H1 (cell line): Measurements from ENCODE around the gene REM2. TPM values are rescaled to one million over a fixed set of nuclear protein-coding genes. Genes with fewer than 3 reads are reported as not detected.

Source experiments
- CTCF ChIA-PET: fragments of 300-600 bp; sonication (Branson Sonifier 250); formaldehyde crosslinking; loops from one replicate; lab custom pipeline; 2021; ENCODE audit not compliant: partially characterized antibody; lab: Charles Lee
- POLR2A ChIA-PET: fragments of 300-600 bp; sonication (Branson Sonifier 250); formaldehyde crosslinking; loops from one replicate; lab custom pipeline; 2021; ENCODE audit warnings: inconsistent platforms; ENCODE audit not compliant: partially characterized antibody; lab: Charles Lee
- DNase-seq, 2 experiments: peaks; one replicate each; pipeline versions ENCODE4 v3.0.0 to v3.0.0-alpha.2; 2010 to 2022; ENCODE audit warnings: low spot score in 2 of 2, low read depth in 1 of 2, mixed read lengths in 1 of 2
- FAIRE-seq: peaks from 2 replicates; lab custom pipeline; 2011; peaks lifted over from hg19 to GRCh38; lab: Jason Lieb, UNC
- H2AFZ ChIP-seq: 2 replicates; pipeline ENCODE4 v1.8.1; 2012; ENCODE audit warnings: low read length, inconsistent platforms
- H2AK5ac ChIP-seq: 2 replicates; pipeline ENCODE4 v1.6.1; 2013; ENCODE audit warnings: low read depth, low read length
- H2BK120ac ChIP-seq: replicated peaks from 2 replicates; pipeline ENCODE3; 2013; ENCODE audit warnings: low read depth, low read length, inconsistent platforms
- H2BK12ac ChIP-seq: 2 replicates; pipeline ENCODE4 v1.6.1; 2013; ENCODE audit warnings: low read depth, low read length
- H2BK15ac ChIP-seq: 2 replicates; pipeline ENCODE4 v1.6.1; 2013; ENCODE audit warnings: low read length
- H2BK20ac ChIP-seq: 2 replicates; pipeline ENCODE4 v1.6.1; 2013; ENCODE audit warnings: low read length
- H2BK5ac ChIP-seq: 2 replicates; pipeline ENCODE4 v1.6.1; 2013; ENCODE audit warnings: low read depth, low read length
- H3K14ac ChIP-seq: 2 replicates; pipeline ENCODE4 v1.6.1; 2013; ENCODE audit warnings: inconsistent platforms; ENCODE audit not compliant: insufficient read length
- H3K18ac ChIP-seq: 2 replicates; pipeline ENCODE4 v1.6.1; 2013; ENCODE audit warnings: low read length; ENCODE audit errors: extremely low read depth
- H3K23ac ChIP-seq: 2 replicates; pipeline ENCODE4 v1.6.1; 2013; ENCODE audit warnings: inconsistent platforms; ENCODE audit not compliant: insufficient read length
- H3K23me2 ChIP-seq: 2 replicates; pipeline ENCODE4 v1.6.1; 2013; ENCODE audit warnings: low read depth, low read length
- H3K27ac ChIP-seq: 2 replicates; pipeline ENCODE4 v1.6.1; 2011; ENCODE audit warnings: low read depth, low read length, inconsistent platforms
- H3K27me3 ChIP-seq, 4 experiments: replicated peaks in 1 of 4; 1 replicate in 1 of 4; 2 replicates in 3 of 4; pipeline versions ENCODE4 v1.6.1 to v1.8.1; 2011 to 2013; ENCODE audit warnings: low read length in 3 of 4, mild to moderate bottlenecking in 3 of 4, inconsistent platforms in 2 of 4, mixed read lengths in 2 of 4, moderate library complexity in 1 of 4; ENCODE audit not compliant: control insufficient read depth in 3 of 4, insufficient read depth in 3 of 4; ENCODE audit errors: extremely low read depth in 1 of 4
- H3K36me3 ChIP-seq, 4 experiments: 2 replicates each; pipeline versions ENCODE4 v1.6.1 to v1.8.1; 2011 to 2013; ENCODE audit warnings: mild to moderate bottlenecking in 4 of 4, low read length in 3 of 4, moderate library complexity in 2 of 4, control low read depth in 1 of 4, inconsistent platforms in 1 of 4; ENCODE audit not compliant: insufficient read depth in 4 of 4, control insufficient read depth in 2 of 4
- H3K4ac ChIP-seq: replicated peaks from 2 replicates; pipeline ENCODE3; 2013; ENCODE audit warnings: low read length, low read depth, mixed read lengths, inconsistent platforms; ENCODE audit not compliant: insufficient read length
- H3K4me1 ChIP-seq, 4 experiments: replicated peaks in 1 of 4; 1 replicate in 1 of 4; 2 replicates in 3 of 4; pipeline versions ENCODE4 v1.6.1 to v1.8.1; 2011 to 2013; ENCODE audit warnings: low read length in 3 of 4, inconsistent platforms in 2 of 4, mixed read lengths in 1 of 4; ENCODE audit not compliant: insufficient read depth in 4 of 4, control insufficient read depth in 3 of 4
- H3K4me2 ChIP-seq, 2 experiments: 2 replicates each; pipeline versions ENCODE4 v1.6.1 to v1.8.1; 2011 to 2013; ENCODE audit warnings: low read depth in 2 of 2, low read length in 2 of 2, control low read depth in 1 of 2, inconsistent platforms in 1 of 2, mild to moderate bottlenecking in 1 of 2; ENCODE audit not compliant: insufficient read depth in 1 of 2
- H3K4me3 ChIP-seq, 4 experiments: fragments of 200-600, 300-600 bp in 1 of 4; sonication (generic), shearing (Covaris generic), sonication (Bioruptor Twin) in 1 of 4; 2 replicates each; pipeline versions ENCODE4 v1.5.1 to v1.8.1; 2011 to 2016; ENCODE audit warnings: low read length in 4 of 4, low read depth in 3 of 4, control low read depth in 2 of 4, inconsistent platforms in 2 of 4, mild to moderate bottlenecking in 2 of 4, mixed read lengths in 1 of 4, moderate library complexity in 1 of 4; ENCODE audit not compliant: insufficient read depth in 2 of 4; ENCODE audit errors: extremely low read depth in 1 of 4
- H3K56ac ChIP-seq: replicated peaks from 2 replicates; pipeline ENCODE3; 2013; ENCODE audit warnings: low read depth, mild to moderate bottlenecking, mixed read lengths, low read length, inconsistent platforms; ENCODE audit not compliant: insufficient read length
- H3K79me1 ChIP-seq: 2 replicates; pipeline ENCODE4 v1.6.1; 2013; ENCODE audit warnings: low read depth, low read length, control low read depth
- H3K79me2 ChIP-seq, 2 experiments: 2 replicates each; pipeline versions ENCODE4 v1.6.1 to v1.8.1; 2012 to 2013; ENCODE audit warnings: low read length in 2 of 2, mild to moderate bottlenecking in 2 of 2, inconsistent platforms in 1 of 2; ENCODE audit not compliant: insufficient read depth in 2 of 2, control insufficient read depth in 1 of 2
- H3K9ac ChIP-seq, 4 experiments: replicated peaks in 1 of 4; 1 replicate in 1 of 4; 2 replicates in 3 of 4; pipeline versions ENCODE4 v1.6.1 to v1.8.1; 2011 to 2013; ENCODE audit warnings: low read depth in 3 of 4, low read length in 3 of 4, control low read depth in 2 of 4, mild to moderate bottlenecking in 2 of 4, moderate library complexity in 2 of 4, inconsistent platforms in 1 of 4; ENCODE audit errors: extremely low read depth in 1 of 4
- H3K9me3 ChIP-seq, 2 experiments: 2 replicates each; pipeline versions ENCODE4 v1.6.1 to v1.8.1; 2012 to 2013; ENCODE audit warnings: mild to moderate bottlenecking in 2 of 2, moderate library complexity in 2 of 2, control low read depth in 1 of 2, inconsistent platforms in 1 of 2, low read depth in 1 of 2, low read length in 1 of 2, mixed read lengths in 1 of 2; ENCODE audit not compliant: insufficient read depth in 2 of 2
- H4K20me1 ChIP-seq, 2 experiments: replicated peaks in 1 of 2; 2 replicates each; pipeline versions ENCODE3 to v1.8.1; 2011 to 2013; ENCODE audit warnings: inconsistent platforms in 2 of 2, low read length in 2 of 2, mild to moderate bottlenecking in 1 of 2; ENCODE audit not compliant: insufficient read depth in 2 of 2, control insufficient read depth in 1 of 2
- H4K5ac ChIP-seq: 2 replicates; pipeline ENCODE4 v1.6.1; 2013; ENCODE audit warnings: low read length, low read depth, mixed read lengths, inconsistent platforms; ENCODE audit not compliant: insufficient read length
- H4K8ac ChIP-seq: 2 replicates; pipeline ENCODE4 v1.8.0; 2013; ENCODE audit warnings: mild to moderate bottlenecking, moderate library complexity, low read length, inconsistent platforms; ENCODE audit not compliant: insufficient read depth; ENCODE audit errors: extremely low read depth
- H4K91ac ChIP-seq: replicated peaks from 2 replicates; pipeline ENCODE3; 2013; ENCODE audit warnings: low read length, mixed read lengths, inconsistent platforms; ENCODE audit not compliant: insufficient read length
- BRCA1 ChIP-seq: IDR thresholded peaks from 2 replicates; pipeline ENCODE4 v1.6.1; 2012; ENCODE audit warnings: low read depth, low read length, improper control_type of control experiment
- CHD2 ChIP-seq: IDR thresholded peaks from 2 replicates; pipeline ENCODE4 v1.6.1; 2012; ENCODE audit warnings: low read length, improper control_type of control experiment
- HDAC6 ChIP-seq: IDR thresholded peaks from one replicate; pipeline ENCODE4 v1.7.1; 2012; ENCODE audit warnings: low read depth, mild to moderate bottlenecking, inconsistent platforms, low read length, moderate library complexity
- JUN ChIP-seq: IDR thresholded peaks from 2 replicates; pipeline ENCODE4 v1.6.1; 2011; ENCODE audit warnings: low read depth, mild to moderate bottlenecking, improper control_type of control experiment, low read length
- KDM5A ChIP-seq: fragments of 200-600 bp; IDR thresholded peaks from 2 replicates; pipeline ENCODE4 v1.7.1; 2012; ENCODE audit warnings: mild to moderate bottlenecking, low read length, inconsistent platforms, mixed read lengths
- MAX ChIP-seq: IDR thresholded peaks from 2 replicates; pipeline ENCODE4 v1.6.1; 2012; ENCODE audit warnings: inconsistent platforms
- NRF1 ChIP-seq: IDR thresholded peaks from 2 replicates; pipeline ENCODE4 v1.6.1; 2011; ENCODE audit warnings: mild to moderate bottlenecking, low read depth, low read length, improper control_type of control experiment
- RAD21 ChIP-seq, 2 experiments: IDR thresholded peaks in 1 of 2; conservative IDR thresholded peaks in 1 of 2; 2 replicates each; pipeline ENCODE4 v1.6.1; 2011; ENCODE audit warnings: low read depth in 2 of 2, low read length in 2 of 2, improper control_type of control experiment in 1 of 2, inconsistent platforms in 1 of 2, mild to moderate bottlenecking in 1 of 2, moderate library complexity in 1 of 2
- RXRA ChIP-seq: IDR thresholded peaks from 2 replicates; pipeline ENCODE4 v1.6.1; 2011; ENCODE audit warnings: low read depth, mild to moderate bottlenecking, low read length, moderate library complexity; ENCODE audit not compliant: insufficient read depth
- SIRT6 ChIP-seq: IDR thresholded peaks from one replicate; pipeline ENCODE4 v1.7.1; 2012; ENCODE audit warnings: low read length, inconsistent platforms
- SP4 ChIP-seq: IDR thresholded peaks from 2 replicates; pipeline ENCODE4 v1.6.1; 2012; ENCODE audit warnings: low read length, inconsistent platforms
- SRF ChIP-seq: IDR thresholded peaks from 2 replicates; pipeline ENCODE4 v1.6.1; 2011; ENCODE audit warnings: mild to moderate bottlenecking, low read depth, low read length, moderate library complexity
- TAF1 ChIP-seq: IDR thresholded peaks from 2 replicates; pipeline ENCODE4 v1.6.1; 2011; ENCODE audit warnings: mild to moderate bottlenecking, low read depth, low read length
- WGBS, 2 experiments: shearing (Covaris generic) in 1 of 2; methylation state at CpG; one replicate each; pipeline versions ENCODE4 v1.1.6 to v1.1.7; 2013 to 2015; ENCODE audit warnings: low lambda C conversion rate in 2 of 2, mixed read lengths in 2 of 2, inconsistent platforms in 1 of 2, low coverage in 1 of 2, missing lambda C conversion rate in 1 of 2; ENCODE audit not compliant: insufficient replicate concordance in 2 of 2, insufficient coverage in 1 of 2, insufficient read length in 1 of 2; ENCODE audit errors: extremely low coverage in 1 of 2, missing lambda C conversion rate in 1 of 2; 5-methylcytosine and 5-hydroxymethylcytosine counted together
- polyA plus RNA-seq, 7 experiments: library from polyadenylated mRNA; depleted of rRNA in 3 of 7; stranded (reverse) in 5 of 7; unstranded in 2 of 7; fragments of >200 nt in 5 of 7; fragments of 200-250 nt in 2 of 7; gene quantifications; 1 replicate in 5 of 7; 2 replicates in 1 of 7; 4 replicates in 1 of 7; pipeline versions ENCODE4 v1.2.1 to v1.2.3, GENCODE V29; 2011 to 2013; ENCODE audit warnings: missing spikeins in 2 of 7, mixed read lengths in 2 of 7
- total RNA-seq: library from RNA; stranded (reverse); fragmentation: NEBNext Ultra II Directional; extraction: Animal tissue kit (Norgen Biotek cat#: 25700); gene quantifications from 2 replicates; pipeline ENCODE4 v1.2.1, GENCODE V29; 2021

Gene REM2
- total and polyA plus RNA-seq, 2 of the 8 experiments (the other 6 are each of a cell fraction or from before 2014, with no cell fraction given), result 1.00 to 1.1 TPM

DNA sequence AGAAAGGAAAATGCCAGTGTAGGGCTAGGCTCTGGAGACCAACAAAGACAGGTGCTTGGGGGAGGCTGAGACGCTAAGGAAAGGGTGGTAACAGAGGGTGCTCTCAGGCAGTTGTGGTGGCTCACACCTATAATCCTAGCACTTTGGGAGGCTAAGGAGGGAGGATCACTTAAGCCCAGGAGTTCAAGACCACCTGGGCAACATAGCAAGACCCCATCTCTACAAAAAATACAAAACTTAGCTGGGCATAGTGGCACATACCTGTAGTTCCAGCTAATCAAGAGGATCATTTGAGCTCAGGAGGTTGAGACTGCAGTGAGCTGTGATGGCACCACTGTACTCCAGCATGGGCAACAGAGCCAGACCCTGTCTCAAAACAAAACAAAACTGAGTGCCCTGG is 12.4 kb downstream of the REM2 start:
- POLR2A ChIA-PET, result interaction anchor here (2.4 kb wide), 1 partner anchor 11 kb away, joined by 8 read pairs; no protein-coding TSS in a partner anchor
- Histone ChIP-seq H3K27me3 (peaks cover 10 to 35% (median 28%) of the 10 kb centered on the region in 4 experiments), H4K5ac (no peak overlapping the region), H3K4me3 (no peak overlapping the region), H3K14ac (no peak overlapping the region), H3K4me2 (no peak overlapping the region), H3K79me1 (no peaks in the 10 kb centered on the region), H2AFZ (no peak overlapping the region), H3K56ac (no peak overlapping the region), H4K8ac (no peak overlapping the region), H2BK12ac (no peak overlapping the region), H3K23me2 (no peaks in the 10 kb centered on the region), H4K20me1 (peaks cover 2 to 5% of the 10 kb centered on the region in 2 experiments), H3K4ac (no peak overlapping the region), H3K9me3 (no peaks in the 10 kb centered on the region), H2BK120ac (no peak overlapping the region), H3K18ac (no peak overlapping the region), H2AK5ac (no peak overlapping the region), H3K79me2 (no peaks in the 10 kb centered on the region), H3K4me1 (peaks cover 0 to 8% (median 4%) of the 10 kb centered on the region in 4 experiments; a peak in 2 of 7 replicates), H3K9ac (no peak overlapping the region), H3K27ac (no peak overlapping the region), H3K36me3 (no peaks in the 10 kb centered on the region), H3K23ac (no peak overlapping the region), H4K91ac (no peak overlapping the region), H2BK20ac (no peak overlapping the region), H2BK15ac (no peak overlapping the region), H2BK5ac (no peak overlapping the region)
- WGBS, 2 experiments, result 90% methylated on average over 1 of the region's 1 CpG; no CpG with 5 or more reads in 1 of the 2 experiments
- DNase-seq (no peak), FAIRE-seq (no peak)
- CTCF ChIA-PET, result interaction anchor here (0.6 to 14.2 kb wide), 11 partner anchors 9 to 340 kb away, joined by 3 to 158 read pairs (median 3); partner anchors contain the start of genes LRP10 and REM2
- TF ChIP-seq RXRA (no peak), JUN (no peak), RAD21 (IDR thresholded peaks at IDR 0.05 in 1 of 2, conservative IDR thresholded peaks at IDR 0.05 in 1 of 2; ENCODE audit: low read depth in 2 of 2, low read length in 2 of 2) (no peak), SP4 (no peak), KDM5A (no peak), BRCA1 (no peak), HDAC6 (no peak), SRF (no peak), SIRT6 (no peak), CHD2 (no peak), TAF1 (no peak), NRF1 (no peak), MAX (no peak)
